Measurements from ENCODE around the gene ERCC3. TPM values are rescaled to one million over a fixed set of nuclear protein-coding genes. Genes with fewer than 3 reads are reported as not detected.

Gene ERCC3
- total RNA-seq, 1 experiment from 2014 or later: 60.8 TPM

DNA sequence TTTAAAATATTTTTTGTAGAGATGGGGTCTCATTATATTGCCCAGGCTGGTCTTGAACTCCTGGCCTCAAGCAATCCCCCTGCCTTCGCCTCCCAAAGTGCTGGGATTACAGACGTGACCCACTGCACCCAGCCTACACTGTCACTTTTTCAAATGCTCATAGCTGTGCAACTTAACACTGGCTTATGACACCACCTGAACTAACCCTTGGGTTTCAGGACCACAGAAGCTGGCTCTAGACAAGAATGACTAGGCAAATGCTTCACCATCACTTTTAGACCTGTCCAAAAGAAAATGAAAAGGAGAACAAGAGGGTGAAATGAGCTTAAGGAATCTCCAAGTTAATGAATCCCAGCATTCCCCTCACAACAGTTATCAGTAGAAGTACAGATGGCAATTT is 13.3 kb downstream of the ERCC3 start:
- Histone ChIP-seq H4K91ac (ENCODE audit: insufficient read length, low read depth, low read length) (no peak overlapping the region), H2BK20ac (ENCODE audit: low read depth, low read length, poor library complexity, severe bottlenecking) (no peak overlapping the region), H3K4me2 (ENCODE audit: insufficient read depth, insufficient read length, low read length) (no peak overlapping the region), H3K4ac (ENCODE audit: low read depth, low read length) (no peak overlapping the region), H3K56ac (ENCODE audit: insufficient read length, low read depth, low read length) (no peak overlapping the region), H3T11ph (ENCODE audit: low read length) (no peak overlapping the region), H4K20me1 (ENCODE audit: control insufficient read depth, insufficient read depth, insufficient read length) (no peaks in the 10 kb centered on the region), H3K27ac (ENCODE audit: insufficient read length, low read depth, low read length) (no peak overlapping the region), H3K79me1 (ENCODE audit: insufficient read depth, low read depth, low read length, poor library complexity, severe bottlenecking) (peaks cover 4% of the 10 kb centered on the region), H3K23ac (ENCODE audit: insufficient read length, low read depth, low read length) (no peak overlapping the region), H2BK15ac (ENCODE audit: low read depth, low read length) (no peak overlapping the region), H2AK5ac (ENCODE audit: insufficient read length, low read length) (no peak overlapping the region), H3K27me3 (ENCODE audit: insufficient read depth, low read length) (no peaks in the 10 kb centered on the region), H3K9me3 (ENCODE audit: control insufficient read depth, low read depth, low read length) (peaks cover 6% of the 10 kb centered on the region), H4K5ac (ENCODE audit: insufficient read length, low read depth, low read length) (no peak overlapping the region), H2BK5ac (ENCODE audit: insufficient read length, low read length) (no peak overlapping the region), H3K4me1 (ENCODE audit: insufficient read depth, low read length) (no peaks in the 10 kb centered on the region), H3K9ac (ENCODE audit: extremely low read depth, insufficient read length, low read length) (no peak overlapping the region), H2BK120ac (ENCODE audit: low read depth, low read length, poor library complexity, severe bottlenecking) (no peak overlapping the region), H2AFZ (ENCODE audit: low read length) (no peak overlapping the region), H3K14ac (ENCODE audit: insufficient read depth, low read length) (no peak overlapping the region), H3K23me2 (ENCODE audit: insufficient read length, low read depth, low read length, poor library complexity, severe bottlenecking) (no peaks in the 10 kb centered on the region), H4K8ac (replicated peaks; ENCODE audit: insufficient read length, low read depth, low read length) (no peak overlapping the region), H2BK12ac (ENCODE audit: insufficient read length, low read depth, low read length) (no peak overlapping the region), H3K18ac (ENCODE audit: insufficient read length, low read depth, low read length) (no peak overlapping the region), H3K79me2 (ENCODE audit: insufficient read depth, low read length) (0 out of 2 replicates have a peak, but pooled peaks cover 5% of the 10 kb centered on the region)
- H3K9me3 Mint-ChIP-seq: peaks cover 11 to 16% of the 10 kb centered on the region in 2 experiments; a peak in 4 of 5 replicates
- WGBS (ENCODE audit: extremely low coverage, insufficient read length, low lambda C conversion rate): no CpG with 5 or more reads among the region's 2 CpGs
- H3K4me1 Mint-ChIP-seq: no peaks in the 10 kb centered on the region
- TF ChIP-seq, protein P1, sequence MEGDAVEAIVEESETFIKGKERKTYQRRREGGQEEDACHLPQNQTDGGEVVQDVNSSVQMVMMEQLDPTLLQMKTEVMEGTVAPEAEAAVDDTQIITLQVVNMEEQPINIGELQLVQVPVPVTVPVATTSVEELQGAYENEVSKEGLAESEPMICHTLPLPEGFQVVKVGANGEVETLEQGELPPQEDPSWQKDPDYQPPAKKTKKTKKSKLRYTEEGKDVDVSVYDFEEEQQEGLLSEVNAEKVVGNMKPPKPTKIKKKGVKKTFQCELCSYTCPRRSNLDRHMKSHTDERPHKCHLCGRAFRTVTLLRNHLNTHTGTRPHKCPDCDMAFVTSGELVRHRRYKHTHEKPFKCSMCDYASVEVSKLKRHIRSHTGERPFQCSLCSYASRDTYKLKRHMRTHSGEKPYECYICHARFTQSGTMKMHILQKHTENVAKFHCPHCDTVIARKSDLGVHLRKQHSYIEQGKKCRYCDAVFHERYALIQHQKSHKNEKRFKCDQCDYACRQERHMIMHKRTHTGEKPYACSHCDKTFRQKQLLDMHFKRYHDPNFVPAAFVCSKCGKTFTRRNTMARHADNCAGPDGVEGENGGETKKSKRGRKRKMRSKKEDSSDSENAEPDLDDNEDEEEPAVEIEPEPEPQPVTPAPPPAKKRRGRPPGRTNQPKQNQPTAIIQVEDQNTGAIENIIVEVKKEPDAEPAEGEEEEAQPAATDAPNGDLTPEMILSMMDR (conservative IDR thresholded peaks at IDR 0.05): no peak
- H3K27ac Mint-ChIP-seq: 0 out of 7 replicates have a peak overlapping the region, but pooled peaks of 1 of the 3 experiments have one; percentile 4
- H3K36me3 Mint-ChIP-seq (ENCODE audit: insufficient read depth in 1 of 3, low read depth in 3 of 3): peaks cover 69 to 97% (median 94%) of the 10 kb centered on the region in 3 experiments
- no peak overlapping the region for H3K4me3 Mint-ChIP-seq
- DNase-seq: no peak
- H3K27me3 Mint-ChIP-seq (ENCODE audit: low read depth): no peaks in the 10 kb centered on the region
